ENCODE measurements around the gene ARFGEF3. TPM values are rescaled to one million over a fixed set of nuclear protein-coding genes. Genes with fewer than 3 reads are reported as not detected.

The ARFGEF3 gene
- total and polyA plus RNA-seq, 10 of the 15 experiments (the other 5 are each of a cell fraction or from before 2014, with no cell fraction given) = under 0.01 to 0.08 (median 0.02) TPM; not detected in 1

DNA sequence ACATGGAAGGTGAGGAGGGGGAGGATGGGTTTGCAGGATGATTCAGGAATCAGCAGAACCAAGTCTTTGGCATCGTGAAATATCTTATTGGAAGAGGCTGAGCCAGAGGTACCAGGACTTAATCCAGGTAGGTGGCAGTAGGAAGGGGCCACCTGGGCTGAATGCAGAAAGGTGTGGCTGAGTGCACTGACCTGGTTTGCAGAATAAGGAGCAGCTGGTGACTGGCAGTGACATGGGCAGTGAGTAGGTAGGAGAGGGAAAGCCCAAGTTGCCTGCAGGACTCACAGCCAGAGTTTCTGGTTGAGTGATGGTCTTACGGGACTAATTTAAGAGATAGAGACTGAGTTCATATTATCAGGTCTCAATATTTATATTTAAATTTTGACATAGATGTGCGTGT is 57.7 kb downstream of the ARFGEF3 start:
- Histone ChIP-seq H3K4me2 (ENCODE audit: control insufficient read depth, insufficient read depth) (no peak overlapping the region), H3K9ac (ENCODE audit: control insufficient read depth, insufficient read depth, low read length) (no peak overlapping the region), H3K27me3 (replicated peaks in 1 of 2; ENCODE audit: control insufficient read depth in 2 of 2, insufficient read depth in 2 of 2, low read length in 1 of 2) (no peaks in the 10 kb centered on the region; a peak in 1 of 4 replicates), H3K9me3 (replicated peaks; ENCODE audit: control insufficient read depth, insufficient read depth, low read length) (no peaks in the 10 kb centered on the region), H3K4me3 (no peak overlapping the region), H3K36me3 (ENCODE audit: control insufficient read depth in 2 of 2, insufficient read depth in 2 of 2, low read length in 1 of 2) (no peaks in the 10 kb centered on the region), H3K27ac (ENCODE audit: control insufficient read depth, insufficient read depth) (no peak overlapping the region), H4K20me1 (ENCODE audit: control insufficient read depth, insufficient read depth) (no peaks in the 10 kb centered on the region), H2AFZ (ENCODE audit: control insufficient read depth, low read depth, low read length) (no peak overlapping the region), H3K4me1 (ENCODE audit: control insufficient read depth, insufficient read depth, low read length) (no peaks in the 10 kb centered on the region), H3K79me2 (ENCODE audit: control insufficient read depth, insufficient read depth, low read length) (no peaks in the 10 kb centered on the region)
- BruUV-seq (replicated peaks) = no TSS peak
- ATAC-seq = no peak
- in situ Hi-C loops (cut with MboI) = no loop called here
- ChIA-PET RAD21 (ENCODE audit: unreplicated experiment) (no interaction called here), SMC1A (ENCODE audit: uncharacterized antibody, unreplicated experiment) (no interaction called here), CTCF (no interaction called here), POLR2A (no interaction called here)
- WGBS (ENCODE audit: insufficient coverage, insufficient replicate concordance, low lambda C conversion rate, missing lambda C conversion rate) = 4% methylated on average over 3 of the region's 3 CpGs
- no peak for DNase-seq (ENCODE audit: low read depth, low spot score)
- FAIRE-seq = no peak
- intact Hi-C loops (cut with micrococcal nuclease; ENCODE audit: unreplicated experiment) = no loop called here
- TF ChIP-seq POLR2AphosphoS2 (IDR thresholded peaks at IDR 0.05; ENCODE audit: low read depth, low read length) (no peak), NFYA (IDR thresholded peaks at IDR 0.05; ENCODE audit: borderline replicate concordance, low read depth, low read length) (no peak), ZNF384 (IDR thresholded peaks at IDR 0.05; ENCODE audit: borderline replicate concordance, low read depth, low read length) (no peak), RFX5 (IDR thresholded peaks at IDR 0.05; ENCODE audit: low read depth, low read length) (no peak), FOS (IDR thresholded peaks at IDR 0.05; ENCODE audit: borderline replicate concordance, extremely low read depth, insufficient read length) (no peak), ESRRA (IDR thresholded peaks at IDR 0.05; ENCODE audit: low read length) (no peak), RCOR1 (conservative IDR thresholded peaks at IDR 0.05; ENCODE audit: low read depth, low read length) (no peak)
- TF ChIP-seq, protein P1, sequence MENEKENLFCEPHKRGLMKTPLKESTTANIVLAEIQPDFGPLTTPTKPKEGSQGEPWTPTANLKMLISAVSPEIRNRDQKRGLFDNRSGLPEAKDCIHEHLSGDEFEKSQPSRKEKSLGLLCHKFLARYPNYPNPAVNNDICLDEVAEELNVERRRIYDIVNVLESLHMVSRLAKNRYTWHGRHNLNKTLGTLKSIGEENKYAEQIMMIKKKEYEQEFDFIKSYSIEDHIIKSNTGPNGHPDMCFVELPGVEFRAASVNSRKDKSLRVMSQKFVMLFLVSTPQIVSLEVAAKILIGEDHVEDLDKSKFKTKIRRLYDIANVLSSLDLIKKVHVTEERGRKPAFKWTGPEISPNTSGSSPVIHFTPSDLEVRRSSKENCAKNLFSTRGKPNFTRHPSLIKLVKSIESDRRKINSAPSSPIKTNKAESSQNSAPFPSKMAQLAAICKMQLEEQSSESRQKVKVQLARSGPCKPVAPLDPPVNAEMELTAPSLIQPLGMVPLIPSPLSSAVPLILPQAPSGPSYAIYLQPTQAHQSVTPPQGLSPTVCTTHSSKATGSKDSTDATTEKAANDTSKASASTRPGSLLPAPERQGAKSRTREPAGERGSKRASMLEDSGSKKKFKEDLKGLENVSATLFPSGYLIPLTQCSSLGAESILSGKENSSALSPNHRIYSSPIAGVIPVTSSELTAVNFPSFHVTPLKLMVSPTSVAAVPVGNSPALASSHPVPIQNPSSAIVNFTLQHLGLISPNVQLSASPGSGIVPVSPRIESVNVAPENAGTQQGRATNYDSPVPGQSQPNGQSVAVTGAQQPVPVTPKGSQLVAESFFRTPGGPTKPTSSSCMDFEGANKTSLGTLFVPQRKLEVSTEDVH (IDR thresholded peaks at IDR 0.05; ENCODE audit: low read depth, partially characterized antibody) = no peak
- TF ChIP-seq, protein P2, sequence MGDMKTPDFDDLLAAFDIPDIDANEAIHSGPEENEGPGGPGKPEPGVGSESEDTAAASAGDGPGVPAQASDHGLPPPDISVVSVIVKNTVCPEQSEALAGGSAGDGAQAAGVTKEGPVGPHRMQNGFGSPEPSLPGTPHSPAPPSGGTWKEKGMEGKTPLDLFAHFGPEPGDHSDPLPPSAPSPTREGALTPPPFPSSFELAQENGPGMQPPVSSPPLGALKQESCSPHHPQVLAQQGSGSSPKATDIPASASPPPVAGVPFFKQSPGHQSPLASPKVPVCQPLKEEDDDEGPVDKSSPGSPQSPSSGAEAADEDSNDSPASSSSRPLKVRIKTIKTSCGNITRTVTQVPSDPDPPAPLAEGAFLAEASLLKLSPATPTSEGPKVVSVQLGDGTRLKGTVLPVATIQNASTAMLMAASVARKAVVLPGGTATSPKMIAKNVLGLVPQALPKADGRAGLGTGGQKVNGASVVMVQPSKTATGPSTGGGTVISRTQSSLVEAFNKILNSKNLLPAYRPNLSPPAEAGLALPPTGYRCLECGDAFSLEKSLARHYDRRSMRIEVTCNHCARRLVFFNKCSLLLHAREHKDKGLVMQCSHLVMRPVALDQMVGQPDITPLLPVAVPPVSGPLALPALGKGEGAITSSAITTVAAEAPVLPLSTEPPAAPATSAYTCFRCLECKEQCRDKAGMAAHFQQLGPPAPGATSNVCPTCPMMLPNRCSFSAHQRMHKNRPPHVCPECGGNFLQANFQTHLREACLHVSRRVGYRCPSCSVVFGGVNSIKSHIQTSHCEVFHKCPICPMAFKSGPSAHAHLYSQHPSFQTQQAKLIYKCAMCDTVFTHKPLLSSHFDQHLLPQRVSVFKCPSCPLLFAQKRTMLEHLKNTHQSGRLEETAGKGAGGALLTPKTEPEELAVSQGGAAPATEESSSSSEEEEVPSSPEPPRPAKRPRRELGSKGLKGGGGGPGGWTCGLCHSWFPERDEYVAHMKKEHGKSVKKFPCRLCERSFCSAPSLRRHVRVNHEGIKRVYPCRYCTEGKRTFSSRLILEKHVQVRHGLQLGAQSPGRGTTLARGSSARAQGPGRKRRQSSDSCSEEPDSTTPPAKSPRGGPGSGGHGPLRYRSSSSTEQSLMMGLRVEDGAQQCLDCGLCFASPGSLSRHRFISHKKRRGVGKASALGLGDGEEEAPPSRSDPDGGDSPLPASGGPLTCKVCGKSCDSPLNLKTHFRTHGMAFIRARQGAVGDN (IDR thresholded peaks at IDR 0.05) = no peak
- TF ChIP-seq, protein P3, sequence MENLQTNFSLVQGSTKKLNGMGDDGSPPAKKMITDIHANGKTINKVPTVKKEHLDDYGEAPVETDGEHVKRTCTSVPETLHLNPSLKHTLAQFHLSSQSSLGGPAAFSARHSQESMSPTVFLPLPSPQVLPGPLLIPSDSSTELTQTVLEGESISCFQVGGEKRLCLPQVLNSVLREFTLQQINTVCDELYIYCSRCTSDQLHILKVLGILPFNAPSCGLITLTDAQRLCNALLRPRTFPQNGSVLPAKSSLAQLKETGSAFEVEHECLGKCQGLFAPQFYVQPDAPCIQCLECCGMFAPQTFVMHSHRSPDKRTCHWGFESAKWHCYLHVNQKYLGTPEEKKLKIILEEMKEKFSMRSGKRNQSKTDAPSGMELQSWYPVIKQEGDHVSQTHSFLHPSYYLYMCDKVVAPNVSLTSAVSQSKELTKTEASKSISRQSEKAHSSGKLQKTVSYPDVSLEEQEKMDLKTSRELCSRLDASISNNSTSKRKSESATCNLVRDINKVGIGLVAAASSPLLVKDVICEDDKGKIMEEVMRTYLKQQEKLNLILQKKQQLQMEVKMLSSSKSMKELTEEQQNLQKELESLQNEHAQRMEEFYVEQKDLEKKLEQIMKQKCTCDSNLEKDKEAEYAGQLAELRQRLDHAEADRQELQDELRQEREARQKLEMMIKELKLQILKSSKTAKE (IDR thresholded peaks at IDR 0.05; ENCODE audit: low read depth, poor library complexity, severe bottlenecking) = no peak
- TF ChIP-seq, protein P4, sequence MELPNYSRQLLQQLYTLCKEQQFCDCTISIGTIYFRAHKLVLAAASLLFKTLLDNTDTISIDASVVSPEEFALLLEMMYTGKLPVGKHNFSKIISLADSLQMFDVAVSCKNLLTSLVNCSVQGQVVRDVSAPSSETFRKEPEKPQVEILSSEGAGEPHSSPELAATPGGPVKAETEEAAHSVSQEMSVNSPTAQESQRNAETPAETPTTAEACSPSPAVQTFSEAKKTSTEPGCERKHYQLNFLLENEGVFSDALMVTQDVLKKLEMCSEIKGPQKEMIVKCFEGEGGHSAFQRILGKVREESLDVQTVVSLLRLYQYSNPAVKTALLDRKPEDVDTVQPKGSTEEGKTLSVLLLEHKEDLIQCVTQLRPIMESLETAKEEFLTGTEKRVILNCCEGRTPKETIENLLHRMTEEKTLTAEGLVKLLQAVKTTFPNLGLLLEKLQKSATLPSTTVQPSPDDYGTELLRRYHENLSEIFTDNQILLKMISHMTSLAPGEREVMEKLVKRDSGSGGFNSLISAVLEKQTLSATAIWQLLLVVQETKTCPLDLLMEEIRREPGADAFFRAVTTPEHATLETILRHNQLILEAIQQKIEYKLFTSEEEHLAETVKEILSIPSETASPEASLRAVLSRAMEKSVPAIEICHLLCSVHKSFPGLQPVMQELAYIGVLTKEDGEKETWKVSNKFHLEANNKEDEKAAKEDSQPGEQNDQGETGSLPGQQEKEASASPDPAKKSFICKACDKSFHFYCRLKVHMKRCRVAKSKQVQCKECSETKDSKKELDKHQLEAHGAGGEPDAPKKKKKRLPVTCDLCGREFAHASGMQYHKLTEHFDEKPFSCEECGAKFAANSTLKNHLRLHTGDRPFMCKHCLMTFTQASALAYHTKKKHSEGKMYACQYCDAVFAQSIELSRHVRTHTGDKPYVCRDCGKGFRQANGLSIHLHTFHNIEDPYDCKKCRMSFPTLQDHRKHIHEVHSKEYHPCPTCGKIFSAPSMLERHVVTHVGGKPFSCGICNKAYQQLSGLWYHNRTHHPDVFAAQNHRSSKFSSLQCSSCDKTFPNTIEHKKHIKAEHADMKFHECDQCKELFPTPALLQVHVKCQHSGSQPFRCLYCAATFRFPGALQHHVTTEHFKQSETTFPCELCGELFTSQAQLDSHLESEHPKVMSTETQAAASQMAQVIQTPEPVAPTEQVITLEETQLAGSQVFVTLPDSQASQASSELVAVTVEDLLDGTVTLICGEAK (IDR thresholded peaks at IDR 0.05; ENCODE audit: borderline replicate concordance) = no peak

Measured in GM12878 (cell line).